Immature natural killer cell (primary cell): ENCODE results near the gene DDO. TPM values are rescaled to one million over a fixed set of nuclear protein-coding genes. Genes with fewer than 3 reads are reported as not detected.
"Not testable (repeated sequence)": the region's sequence is repeated elsewhere in the genome, so short reads cannot be mapped to it uniquely, and the experiment has no call there.

ENCODE experiments used
- DNase-seq, 3 donors: peaks; one replicate each; pipeline ENCODE4 v3.0.0; 2022; ENCODE audit warnings: mixed read lengths in 1 of 3
- H3K27ac Mint-ChIP-seq, 6 donors: one replicate each; pipeline ENCODE4 v1.8.0; 2020; ENCODE audit warnings: mixed read lengths in 6 of 6, mild to moderate bottlenecking in 5 of 6, inconsistent platforms in 4 of 6, moderate library complexity in 3 of 6
- H3K27me3 Mint-ChIP-seq, 3 donors: one replicate each; pipeline ENCODE4 v1.8.0; 2020 to 2021; ENCODE audit warnings: low read depth in 3 of 3, mild to moderate bottlenecking in 3 of 3, mixed read lengths in 3 of 3, moderate library complexity in 3 of 3, inconsistent platforms in 1 of 3
- H3K36me3 Mint-ChIP-seq, 3 donors: one replicate each; pipeline ENCODE4 v1.8.0; 2020; ENCODE audit warnings: mixed read lengths in 3 of 3, inconsistent platforms in 2 of 3, mild to moderate bottlenecking in 2 of 3
- H3K4me1 Mint-ChIP-seq, 2 donors: one replicate each; pipeline ENCODE4 v1.8.0; 2020; ENCODE audit warnings: inconsistent platforms in 2 of 2, mild to moderate bottlenecking in 2 of 2, mixed read lengths in 2 of 2, moderate library complexity in 1 of 2
- H3K4me3 Mint-ChIP-seq, 5 donors: one replicate each; pipeline ENCODE4 v1.8.0; 2020; ENCODE audit warnings: mild to moderate bottlenecking in 5 of 5, mixed read lengths in 5 of 5, inconsistent platforms in 3 of 5, moderate library complexity in 3 of 5
- H3K9me3 Mint-ChIP-seq, 6 donors: one replicate each; pipeline ENCODE4 v1.8.0; 2020; ENCODE audit warnings: mild to moderate bottlenecking in 6 of 6, mixed read lengths in 6 of 6, inconsistent platforms in 4 of 6, moderate library complexity in 3 of 6
- polyA plus RNA-seq, 3 donors: library from polyadenylated mRNA; unstranded; fragments of 300-500 nt; fragmentation: Illumina TruSeq; gene quantifications; one replicate each; pipeline ENCODE4 v1.2.3, GENCODE V29; 2021

Gene DDO
- polyA plus RNA-seq, 3 donors from 2014 or later: 0.10 TPM; not detected in 2

- Mint-ChIP-seq H3K4me3 (peak overlapping the region; percentile 69 to 89 (median 86)), H3K9me3 (peaks cover 0 to 8% (median 0%) of the 10 kb centered on the region in 6 donors), H3K27ac (peak overlapping the region in 1 of 6 donors; percentile 33), H3K36me3 (peaks cover 0 to 3% (median 0%) of the 10 kb centered on the region in 3 donors), H3K27me3 (peaks cover 7 to 27% (median 18%) of the 10 kb centered on the region in 3 donors), H3K4me1 (peaks cover 9 to 22% of the 10 kb centered on the region in 2 donors)
- no peak for DNase-seq
These were observed 58.6 kb downstream of the DDO start for GRCh38 chr6:110356778-110357177.

- H3K4me3 Mint-ChIP-seq: no peak overlapping the region
- no peak overlapping the region for H3K27ac Mint-ChIP-seq
- peaks cover 5 to 25% (median 18%) of the 10 kb centered on the region in 3 donors for H3K27me3 Mint-ChIP-seq
- no peaks in the 10 kb centered on the region for H3K9me3 Mint-ChIP-seq
- H3K36me3 Mint-ChIP-seq: peaks cover 0 to 3% (median 0%) of the 10 kb centered on the region in 3 donors
- DNase-seq: no peak
- H3K4me1 Mint-ChIP-seq: peaks cover 7 to 22% of the 10 kb centered on the region in 2 donors
These were observed 59.6 kb downstream of the DDO start for GRCh38 chr6:110355727-110356126.

GRCh38 chr6:110355022-110355421 lies 60.4 kb downstream of the DDO start:
- DNase-seq: no peak
- no peak overlapping the region for H3K4me3 Mint-ChIP-seq
- H3K27ac Mint-ChIP-seq: no peak overlapping the region
- peaks cover 0 to 3% (median 0%) of the 10 kb centered on the region in 3 donors for H3K36me3 Mint-ChIP-seq
- no peaks in the 10 kb centered on the region for H3K9me3 Mint-ChIP-seq
- peaks cover 4 to 22% of the 10 kb centered on the region in 2 donors for H3K4me1 Mint-ChIP-seq
- H3K27me3 Mint-ChIP-seq: peaks cover 5 to 21% (median 18%) of the 10 kb centered on the region in 3 donors

GRCh38 chr6:110354153-110354552 lies 61.2 kb downstream of the DDO start:
- H3K9me3 Mint-ChIP-seq: no peaks in the 10 kb centered on the region
- H3K27me3 Mint-ChIP-seq: peaks cover 3 to 17% (median 16%) of the 10 kb centered on the region in 3 donors
- H3K27ac Mint-ChIP-seq: no peak overlapping the region
- peaks cover 4 to 19% of the 10 kb centered on the region in 2 donors for H3K4me1 Mint-ChIP-seq
- peaks cover 0 to 3% (median 0%) of the 10 kb centered on the region in 3 donors for H3K36me3 Mint-ChIP-seq
- DNase-seq: no peak
- no peak overlapping the region for H3K4me3 Mint-ChIP-seq

DNA sequence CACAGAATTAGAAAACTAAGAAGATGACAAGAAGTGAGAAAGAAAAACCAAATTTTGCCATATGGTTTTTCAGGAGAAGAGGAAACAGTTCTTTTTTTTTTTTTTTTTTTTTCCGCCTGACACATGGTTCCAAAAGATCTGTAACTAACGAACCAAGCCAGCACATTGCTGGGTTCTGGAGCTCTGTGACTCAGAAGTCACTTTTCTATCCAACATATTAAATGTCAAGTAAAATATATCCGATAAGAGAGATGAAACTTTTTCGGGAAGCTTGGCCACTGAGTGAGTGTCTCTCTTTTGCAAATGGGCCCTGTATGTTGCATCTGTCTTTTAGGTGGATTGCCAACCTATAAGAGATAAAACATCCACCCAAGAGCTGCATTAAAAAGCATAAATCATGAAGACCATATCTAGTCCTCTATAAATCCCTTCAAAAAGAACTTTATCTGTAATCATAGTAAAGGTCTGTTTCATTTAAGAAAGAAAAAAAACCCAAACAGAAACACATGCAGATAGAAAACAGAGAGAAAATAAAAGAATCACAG lies 61.8 kb downstream of the DDO start:
- no peak overlapping the region for H3K27ac Mint-ChIP-seq
- DNase-seq: no peak
- peaks cover 3 to 17% of the 10 kb centered on the region in 2 donors for H3K4me1 Mint-ChIP-seq
- no peaks in the 10 kb centered on the region for H3K9me3 Mint-ChIP-seq
- H3K4me3 Mint-ChIP-seq: no peak overlapping the region
- H3K27me3 Mint-ChIP-seq: peaks cover 3 to 15% (median 14%) of the 10 kb centered on the region in 3 donors
- H3K36me3 Mint-ChIP-seq: peaks cover 0 to 3% (median 0%) of the 10 kb centered on the region in 3 donors

DNA sequence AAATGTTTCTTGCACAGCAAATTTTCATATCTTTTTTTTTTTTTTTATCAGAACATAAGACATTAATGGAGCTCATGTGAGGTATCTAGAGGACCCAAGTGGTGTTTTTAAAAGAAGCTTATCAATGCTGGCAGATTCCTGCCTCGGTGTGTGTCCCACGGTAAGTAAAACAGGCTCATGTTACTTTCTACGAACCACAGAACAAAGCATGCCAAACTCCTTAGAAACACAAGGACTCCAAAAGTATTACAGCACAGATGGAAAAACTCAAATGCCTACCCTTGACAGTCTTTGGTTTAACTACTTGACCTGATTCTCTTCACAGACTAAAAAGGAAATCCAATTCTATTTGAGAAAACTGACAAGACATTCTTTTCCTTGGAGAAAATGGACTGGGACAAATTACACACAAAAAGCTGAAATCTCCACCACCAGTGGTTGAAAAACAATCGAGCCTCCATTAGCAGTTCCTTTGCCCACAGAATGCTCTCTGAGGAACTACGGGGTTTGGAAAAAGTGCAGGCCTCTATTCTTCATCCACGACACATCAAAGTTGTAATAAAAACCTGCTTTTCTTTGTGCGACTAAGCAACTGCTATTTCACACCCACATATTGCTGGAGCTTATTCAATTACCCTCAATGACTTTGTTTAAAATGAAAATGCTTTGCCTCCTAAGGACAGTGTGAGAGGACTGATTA lies 62.7 kb downstream of the DDO start:
- Mint-ChIP-seq H3K27ac (no peak overlapping the region), H3K4me3 (no peak overlapping the region), H3K27me3 (peaks cover 3 to 14% (median 13%) of the 10 kb centered on the region in 3 donors), H3K4me1 (peaks cover 2 to 16% of the 10 kb centered on the region in 2 donors), H3K9me3 (no peaks in the 10 kb centered on the region), H3K36me3 (peaks cover 0 to 3% (median 0%) of the 10 kb centered on the region in 3 donors)
- no peak for DNase-seq

DNA sequence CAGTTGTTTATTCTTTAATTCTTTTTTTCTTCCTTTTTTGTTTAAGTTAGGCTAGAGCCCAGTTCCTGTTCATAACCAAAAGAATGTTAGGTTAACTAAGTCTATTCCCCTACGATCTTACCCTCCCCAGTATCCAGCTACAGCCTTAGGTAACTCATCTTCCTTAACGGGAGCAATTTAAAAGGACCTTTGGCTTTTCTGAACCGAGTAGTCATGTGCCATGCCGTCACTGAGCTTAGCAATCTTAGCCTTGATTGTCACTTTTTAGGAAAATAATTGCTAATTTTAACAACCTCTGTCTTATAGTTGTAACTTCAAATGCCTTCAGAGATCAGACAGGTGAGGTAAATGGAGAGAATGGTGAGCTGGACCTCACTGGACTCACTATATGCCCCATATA lies 63.4 kb downstream of the DDO start:
- no peak overlapping the region for H3K27ac Mint-ChIP-seq
- H3K36me3 Mint-ChIP-seq: peaks cover 0 to 3% (median 0%) of the 10 kb centered on the region in 3 donors
- peaks cover 0 to 9% of the 10 kb centered on the region in 2 donors for H3K4me1 Mint-ChIP-seq
- DNase-seq: no peak
- H3K9me3 Mint-ChIP-seq: no peaks in the 10 kb centered on the region
- H3K4me3 Mint-ChIP-seq: no peak overlapping the region
- peaks cover 3 to 10% (median 6%) of the 10 kb centered on the region in 3 donors for H3K27me3 Mint-ChIP-seq

DNA sequence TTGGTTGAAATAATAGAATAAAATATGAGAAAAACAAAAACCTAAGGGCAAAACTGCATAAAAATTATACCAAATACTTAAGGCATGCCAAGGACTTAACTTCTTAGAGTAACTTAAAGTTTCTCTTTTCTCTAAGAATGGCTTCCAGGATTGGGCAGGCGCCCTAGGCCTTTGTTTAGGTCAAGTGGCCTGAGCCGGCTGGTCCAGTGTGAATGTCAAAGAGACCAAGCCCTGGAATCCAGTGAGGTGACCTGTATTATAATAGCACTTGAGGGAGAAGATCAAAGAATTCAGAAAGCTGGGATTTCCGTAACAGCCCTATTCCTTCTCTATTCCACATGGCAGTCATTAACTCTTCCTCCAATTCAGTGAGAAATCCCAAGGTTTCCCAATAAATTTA lies 63.8 kb downstream of the DDO start:
- peaks cover 0 to 5% of the 10 kb centered on the region in 2 donors for H3K4me1 Mint-ChIP-seq
- no peaks in the 10 kb centered on the region for H3K9me3 Mint-ChIP-seq
- no peak overlapping the region for H3K4me3 Mint-ChIP-seq
- no peak overlapping the region for H3K27ac Mint-ChIP-seq
- peaks cover 1 to 7% (median 5%) of the 10 kb centered on the region in 3 donors for H3K27me3 Mint-ChIP-seq
- H3K36me3 Mint-ChIP-seq: peaks cover 0 to 1% (median 0%) of the 10 kb centered on the region in 3 donors
- DNase-seq: no peak

- not testable (repeated sequence) for H3K4me1 Mint-ChIP-seq, H3K27ac Mint-ChIP-seq, H3K36me3 Mint-ChIP-seq, H3K4me3 Mint-ChIP-seq, DNase-seq, H3K9me3 Mint-ChIP-seq, H3K27me3 Mint-ChIP-seq
These were observed 64.8 kb downstream of the DDO start for GRCh38 chr6:110350593-110350992.

- no peak for DNase-seq
- Mint-ChIP-seq H3K4me3 (no peak overlapping the region), H3K27ac (no peak overlapping the region), H3K9me3 (no peaks in the 10 kb centered on the region), H3K27me3 (peaks cover 0 to 4% (median 0%) of the 10 kb centered on the region in 3 donors), H3K4me1 (no peaks in the 10 kb centered on the region), H3K36me3 (no peaks in the 10 kb centered on the region)
These were observed 66.2 kb downstream of the DDO start for GRCh38 chr6:110348961-110349690.

DNA sequence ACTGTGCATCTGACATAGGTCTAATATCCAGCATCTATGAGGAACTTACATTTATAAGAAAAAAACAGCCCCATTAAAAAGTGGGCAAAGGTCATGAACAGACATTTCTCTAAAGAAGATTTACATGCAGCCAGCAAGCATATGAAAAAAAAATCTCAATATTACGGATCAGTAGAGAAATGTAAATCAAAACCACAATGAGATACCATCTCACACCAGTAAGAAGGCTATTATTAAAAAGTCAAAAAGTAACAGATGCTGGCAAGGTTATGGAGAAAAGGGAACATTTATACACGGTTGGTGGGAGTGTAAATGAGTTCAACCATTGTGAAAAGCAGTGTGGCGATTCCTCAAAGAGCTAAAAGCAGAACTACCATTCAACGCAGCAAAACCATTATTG lies 70.3 kb downstream of the DDO start:
- Mint-ChIP-seq H3K4me3 (no peak overlapping the region), H3K27me3 (peaks cover 0 to 6% (median 0%) of the 10 kb centered on the region in 3 donors), H3K27ac (no peak overlapping the region), H3K4me1 (no peaks in the 10 kb centered on the region), H3K36me3 (peaks cover 0 to 5% (median 0%) of the 10 kb centered on the region in 3 donors), H3K9me3 (no peaks in the 10 kb centered on the region)
- no peak for DNase-seq

- H3K4me1 Mint-ChIP-seq: no peaks in the 10 kb centered on the region
- no peak for DNase-seq
- H3K4me3 Mint-ChIP-seq: no peak overlapping the region
- H3K36me3 Mint-ChIP-seq: peaks cover 0 to 5% (median 0%) of the 10 kb centered on the region in 3 donors
- H3K9me3 Mint-ChIP-seq: no peaks in the 10 kb centered on the region
- H3K27ac Mint-ChIP-seq: no peak overlapping the region
- peaks cover 0 to 6% (median 1%) of the 10 kb centered on the region in 3 donors for H3K27me3 Mint-ChIP-seq
These were observed 72.6 kb downstream of the DDO start for GRCh38 chr6:110342759-110343158.
